Neural progenitor cell (in vitro differentiated cells): ENCODE data around the gene KCNC4.

Experiments
- CTCF ChIP-seq: fragments of 200-600 bp; sonication (generic); IDR thresholded peaks from 2 replicates; pipeline ENCODE4 v1.5.1; 2017; ENCODE audit warnings: antibody characterized with exemption, mild to moderate bottlenecking
- EZH2phosphoT487 ChIP-seq: fragments of 200-600 bp; sonication (generic); IDR thresholded peaks from 2 replicates; pipeline ENCODE4 v1.6.1; 2017; ENCODE audit warnings: antibody characterized with exemption

GRCh38 chr1:110216844-110217444 is 6.8 kb downstream of the KCNC4 start:
- TF ChIP-seq CTCF (no peak), EZH2phosphoT487 (no peak)
